ENCODE results near the gene CRABP2.

The CRABP2 gene

GRCh38 chr1:156709757-156710489, 4.5 kb upstream of the CRABP2 start:
- in situ Hi-C loops (cut with HindIII; ENCODE audit: low sequenced_read_pairs), result no loop called here

- in situ Hi-C loops (cut with HindIII; ENCODE audit: low sequenced_read_pairs), result no loop called here
Observed at GRCh38 chr1:156709031-156709430, 3.6 kb upstream of the CRABP2 start.

GRCh38 chr1:156708218-156708661, 2.9 kb upstream of the CRABP2 start:
- in situ Hi-C loops (cut with HindIII; ENCODE audit: low sequenced_read_pairs), result no loop called here

GRCh38 chr1:156707417-156708217, 2.2 kb upstream of the CRABP2 start:
- in situ Hi-C loops (cut with HindIII; ENCODE audit: low sequenced_read_pairs), result no loop called here

GRCh38 chr1:156706657-156707416, 1.5 kb upstream of the CRABP2 start:
- in situ Hi-C loops (cut with HindIII; ENCODE audit: low sequenced_read_pairs), result no loop called here

GRCh38 chr1:156705918-156706656, 704 bp upstream of the CRABP2 start:
- in situ Hi-C loops (cut with HindIII; ENCODE audit: low sequenced_read_pairs), result no loop called here

- in situ Hi-C loops (cut with HindIII; ENCODE audit: low sequenced_read_pairs), result no loop called here
Observed at GRCh38 chr1:156704930-156705320, 458 bp downstream of the CRABP2 start.

- in situ Hi-C loops (cut with HindIII; ENCODE audit: low sequenced_read_pairs), result no loop called here
Observed at GRCh38 chr1:156704166-156704711, 1.1 kb downstream of the CRABP2 start.

GRCh38 chr1:156703741-156704140, 1.6 kb downstream of the CRABP2 start:
- in situ Hi-C loops (cut with HindIII; ENCODE audit: low sequenced_read_pairs), result no loop called here

- in situ Hi-C loops (cut with HindIII; ENCODE audit: low sequenced_read_pairs), result no loop called here
Observed at GRCh38 chr1:156703336-156703735, 2.0 kb downstream of the CRABP2 start.

GRCh38 chr1:156700736-156701531, 4.4 kb downstream of the CRABP2 start:
- in situ Hi-C loops (cut with HindIII; ENCODE audit: low sequenced_read_pairs), result no loop called here

- in situ Hi-C loops (cut with HindIII; ENCODE audit: low sequenced_read_pairs), result no loop called here
Observed at GRCh38 chr1:156698995-156699394, 6.4 kb downstream of the CRABP2 start.

GRCh38 chr1:156697481-156697880, 7.9 kb downstream of the CRABP2 start:
- in situ Hi-C loops (cut with HindIII; ENCODE audit: low sequenced_read_pairs), result no loop called here

GRCh38 chr1:156696755-156697154, 8.6 kb downstream of the CRABP2 start:
- in situ Hi-C loops (cut with HindIII; ENCODE audit: low sequenced_read_pairs), result no loop called here

- in situ Hi-C loops (cut with HindIII; ENCODE audit: low sequenced_read_pairs), result no loop called here
Observed at GRCh38 chr1:156694690-156694962, 10.8 kb downstream of the CRABP2 start.

GRCh38 chr1:156693848-156694689, 11.3 kb downstream of the CRABP2 start:
- in situ Hi-C loops (cut with HindIII; ENCODE audit: low sequenced_read_pairs), result no loop called here

- in situ Hi-C loops (cut with HindIII; ENCODE audit: low sequenced_read_pairs), result no loop called here
Observed at GRCh38 chr1:156692925-156693847, 12.2 kb downstream of the CRABP2 start.

- in situ Hi-C loops (cut with HindIII; ENCODE audit: low sequenced_read_pairs), result no loop called here
Observed at GRCh38 chr1:156692441-156692924, 12.9 kb downstream of the CRABP2 start.

Data from DLD1 (cell line).